GM21526 (cell line): Measurements from ENCODE around the gene CCDC57.
A peak's percentile ranks its signal among the peaks of the same experiment; 100 is the strongest.

Source experiments
- ATAC-seq: cut with Tn5 transposase; IDR thresholded peaks from one replicate; pipeline ENCODE4 v1.9.1; 2021; ENCODE audit warnings: moderate library complexity; ENCODE audit not compliant: unreplicated experiment, low FRiP score

CCDC57 gene

GRCh38 chr17:82097184-82097918 is 115.3 kb downstream of the CCDC57 start:
- peak; percentile 2 for ATAC-seq

DNA sequence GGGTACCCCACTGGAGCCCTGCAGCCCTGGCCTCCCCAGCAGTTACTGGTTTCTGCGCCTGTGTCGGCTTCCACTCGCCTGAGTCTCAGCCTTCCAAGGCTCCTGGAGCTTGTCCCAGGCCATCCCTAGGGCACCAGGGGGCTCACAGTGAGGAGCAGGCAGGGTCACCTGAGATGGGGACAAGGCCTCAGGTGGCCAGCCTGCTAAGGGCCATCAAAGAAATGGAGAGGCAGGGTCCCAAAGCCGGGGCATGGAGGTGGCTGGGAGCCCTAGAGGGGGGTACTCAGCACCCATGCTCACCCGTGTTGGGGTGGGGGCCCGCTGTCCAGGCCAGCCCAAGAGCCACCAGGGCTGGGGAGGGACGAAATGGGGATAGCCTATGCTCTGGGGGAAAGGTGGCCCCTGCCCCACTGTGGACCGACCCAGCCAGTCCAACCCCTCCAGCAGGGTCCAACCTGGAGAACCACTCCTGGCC is 115.9 kb downstream of the CCDC57 start:
- no peak for ATAC-seq

DNA sequence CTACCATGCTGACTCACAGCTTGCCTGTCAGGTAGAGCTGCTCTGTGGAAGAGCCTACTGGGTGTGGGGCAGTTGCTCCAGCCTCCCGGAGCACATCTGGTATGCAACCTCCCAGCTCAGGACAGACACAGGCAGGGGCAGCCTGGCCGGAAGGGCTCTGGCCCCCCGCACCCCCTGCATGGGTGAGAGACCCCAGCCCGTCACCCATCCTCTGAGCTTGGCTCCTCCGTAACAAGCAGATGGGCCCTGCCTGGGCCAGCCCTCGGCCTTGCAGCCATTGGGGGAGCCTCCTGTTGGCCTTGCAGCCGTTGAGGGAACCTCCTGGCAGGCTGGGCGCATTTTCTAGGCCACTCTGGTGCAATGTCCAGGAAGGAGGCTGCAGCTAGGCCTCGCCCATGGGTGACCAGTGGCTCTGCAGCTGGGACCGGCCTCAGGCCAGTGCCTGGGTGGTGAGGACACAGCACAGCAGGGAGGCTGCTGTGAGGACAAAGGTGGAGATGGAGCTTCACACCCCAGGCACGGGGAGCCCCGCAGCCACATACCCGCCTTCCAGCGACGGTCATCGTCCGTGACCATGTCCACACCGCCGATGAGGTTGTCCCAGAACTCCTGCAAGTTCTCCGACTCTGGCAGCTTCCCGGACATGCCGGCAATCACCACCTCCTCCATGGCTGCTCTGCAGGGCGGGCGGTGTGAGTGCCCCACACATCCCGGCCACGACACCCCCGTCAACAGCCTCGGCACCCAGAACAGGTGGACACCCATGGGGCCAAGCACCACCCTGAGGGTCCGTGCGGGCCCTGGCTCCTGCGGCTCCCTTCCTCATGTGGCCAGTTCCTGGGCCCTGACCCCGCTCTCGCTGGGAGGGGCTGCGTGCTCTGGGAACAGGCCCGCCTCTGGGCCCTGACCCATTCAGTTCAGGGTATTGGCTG is 116.6 kb downstream of the CCDC57 start:
- no peak for ATAC-seq

GRCh38 chr17:82094931-82095776 is 117.5 kb downstream of the CCDC57 start:
- ATAC-seq, result no peak

DNA sequence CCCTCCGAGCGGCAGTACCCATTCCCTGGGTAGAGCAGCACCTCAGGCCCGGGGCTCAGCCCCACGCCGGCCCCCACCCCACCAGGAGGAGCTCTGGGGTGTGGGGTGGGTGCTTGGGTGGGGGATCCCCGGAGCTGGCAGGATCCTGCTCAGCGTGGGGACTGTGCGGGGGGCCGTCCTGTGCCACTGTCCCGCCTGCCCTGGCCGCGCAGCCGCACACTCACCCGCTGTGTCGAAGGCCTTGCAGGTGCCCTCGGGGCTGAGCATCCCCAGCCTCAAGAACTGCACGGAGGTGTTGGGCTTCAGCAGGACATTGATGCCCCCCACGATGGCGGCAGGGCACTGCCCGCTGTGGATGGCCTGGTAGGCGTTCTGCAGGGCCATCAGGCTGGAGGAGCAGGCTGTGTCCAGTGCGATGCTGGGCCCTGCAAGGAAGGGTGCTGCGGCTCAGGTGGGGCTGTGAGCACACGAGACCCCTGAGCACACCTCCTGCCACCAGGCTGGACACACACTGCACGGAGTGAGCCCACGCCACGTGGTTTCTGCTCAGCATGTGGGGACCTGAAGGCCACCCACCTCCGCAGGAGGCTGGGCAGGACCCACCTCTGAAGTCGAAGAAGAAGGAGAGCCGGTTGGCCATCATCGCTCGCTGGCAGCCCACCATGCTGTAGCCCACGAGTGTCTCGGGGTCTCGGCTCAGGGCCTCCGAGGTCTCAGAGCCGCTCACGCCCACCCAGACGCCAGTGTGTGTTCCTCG is 119.5 kb downstream of the CCDC57 start:
- no peak for ATAC-seq

- no peak for ATAC-seq
These were observed 120.0 kb downstream of the CCDC57 start for GRCh38 chr17:82092628-82092994.

- no peak for ATAC-seq
These were observed 120.5 kb downstream of the CCDC57 start for GRCh38 chr17:82092094-82092586.

DNA sequence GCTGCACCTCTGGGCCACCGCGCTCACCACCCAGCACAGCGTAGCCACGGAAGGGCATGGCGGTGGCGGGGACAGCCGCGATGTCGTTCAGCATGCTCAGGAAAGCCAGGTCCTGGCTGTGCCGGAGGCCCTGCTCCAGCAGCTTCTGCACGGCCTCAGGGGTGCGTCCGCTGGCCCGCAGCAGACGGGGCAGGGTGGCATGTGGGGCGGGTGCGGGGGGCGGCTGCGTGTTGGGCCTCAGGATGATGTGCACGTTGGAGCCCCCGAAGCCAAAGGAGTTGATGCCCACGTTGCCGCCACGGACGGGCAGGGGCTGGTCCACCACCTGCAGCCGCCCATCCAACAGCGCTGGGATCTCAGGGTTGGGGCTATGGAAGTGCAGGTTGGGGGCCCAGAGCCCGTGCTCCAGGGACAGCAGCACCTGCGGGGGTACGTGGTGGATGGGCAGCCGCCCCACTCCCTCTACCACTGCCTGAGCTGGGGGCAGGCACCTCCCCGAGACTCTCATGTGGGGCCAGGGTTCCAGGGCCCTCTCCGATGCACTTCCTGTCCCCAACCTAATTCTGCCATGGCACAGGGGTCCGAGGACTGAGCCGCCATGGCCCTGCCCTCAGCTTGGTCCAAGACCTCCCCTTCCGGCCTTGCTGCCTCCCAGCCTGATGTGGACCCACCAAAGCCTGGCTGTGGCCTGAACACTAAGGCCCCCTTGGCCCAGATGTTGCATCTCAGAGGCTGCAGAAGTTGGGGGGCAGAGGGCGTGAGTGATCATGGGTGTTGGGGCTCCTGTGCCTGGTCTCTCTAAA is 121.2 kb downstream of the CCDC57 start:
- ATAC-seq, result no peak

DNA sequence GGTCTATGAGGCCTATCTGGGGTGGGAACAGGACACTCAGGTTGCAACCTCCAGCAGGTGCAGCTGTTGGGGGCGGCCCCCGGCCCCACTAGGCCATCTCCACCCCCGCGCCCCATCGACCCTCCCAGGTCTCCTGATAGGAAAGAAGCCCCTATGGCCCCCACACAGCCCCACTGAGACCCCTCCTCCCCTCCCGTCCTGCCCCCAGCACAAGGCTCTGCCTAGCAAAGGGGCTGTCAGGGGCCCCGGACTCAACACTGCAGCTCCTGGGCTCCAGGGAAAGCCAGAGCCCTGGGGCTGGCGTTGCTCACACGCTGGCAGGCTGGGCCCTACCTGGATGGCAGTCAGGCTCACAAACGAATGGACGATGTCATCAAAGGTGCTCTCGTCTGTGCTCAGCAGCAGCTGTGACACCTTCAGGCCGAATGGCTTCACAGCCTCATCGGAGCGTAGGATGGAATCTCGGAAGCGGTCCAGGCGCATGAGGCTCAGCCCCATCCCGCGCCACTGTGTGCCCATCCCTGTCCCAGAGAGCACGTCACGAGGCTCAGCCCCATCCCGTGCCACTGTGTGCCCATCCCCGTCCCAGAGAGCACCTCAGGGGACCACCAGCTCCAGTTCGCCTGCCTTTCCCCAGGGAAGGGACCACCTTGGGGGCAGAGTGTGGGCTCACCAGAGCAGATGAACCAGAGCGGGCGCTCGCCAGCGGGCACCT is 121.9 kb downstream of the CCDC57 start:
- no peak for ATAC-seq

DNA sequence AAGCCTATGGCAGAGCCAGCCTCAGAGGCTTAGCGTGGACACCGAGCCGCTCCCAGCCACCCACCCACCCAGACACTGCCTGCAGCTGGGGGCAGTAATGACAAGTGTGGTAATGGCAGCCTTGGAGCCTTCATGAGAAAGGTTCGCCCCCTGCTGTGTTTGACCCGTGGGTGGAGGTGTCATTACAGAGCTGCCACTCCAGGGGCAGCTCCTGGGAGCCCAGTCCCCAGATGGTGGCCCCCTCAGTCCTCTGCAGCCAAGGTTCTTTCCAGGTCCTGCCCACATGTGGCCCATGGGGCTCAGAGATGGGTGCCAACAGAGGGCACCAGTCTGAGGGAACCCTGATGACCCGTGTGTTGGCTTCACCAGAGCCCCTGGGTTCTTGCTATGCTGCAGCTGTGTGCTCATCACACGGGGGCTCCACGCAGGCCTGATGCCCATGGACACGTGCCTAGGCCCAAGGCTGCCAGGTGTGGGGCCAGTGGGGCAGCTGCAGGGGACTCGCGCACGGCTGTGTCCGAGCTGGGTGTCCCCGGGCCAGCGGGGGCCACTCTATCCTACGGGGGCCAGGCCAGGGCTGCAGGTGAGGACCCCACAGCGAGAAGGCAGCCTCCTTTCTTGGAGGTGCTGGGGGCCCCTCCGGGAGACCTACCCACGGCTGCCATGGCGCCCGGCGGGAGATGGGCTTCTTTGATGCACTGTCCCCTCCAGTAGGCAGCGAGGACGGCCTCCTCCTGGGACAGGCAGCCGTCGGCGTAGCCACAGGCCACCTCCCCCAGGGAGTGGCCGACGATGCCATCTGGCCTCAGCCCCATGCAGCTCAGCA is 122.7 kb downstream of the CCDC57 start:
- no peak for ATAC-seq

DNA sequence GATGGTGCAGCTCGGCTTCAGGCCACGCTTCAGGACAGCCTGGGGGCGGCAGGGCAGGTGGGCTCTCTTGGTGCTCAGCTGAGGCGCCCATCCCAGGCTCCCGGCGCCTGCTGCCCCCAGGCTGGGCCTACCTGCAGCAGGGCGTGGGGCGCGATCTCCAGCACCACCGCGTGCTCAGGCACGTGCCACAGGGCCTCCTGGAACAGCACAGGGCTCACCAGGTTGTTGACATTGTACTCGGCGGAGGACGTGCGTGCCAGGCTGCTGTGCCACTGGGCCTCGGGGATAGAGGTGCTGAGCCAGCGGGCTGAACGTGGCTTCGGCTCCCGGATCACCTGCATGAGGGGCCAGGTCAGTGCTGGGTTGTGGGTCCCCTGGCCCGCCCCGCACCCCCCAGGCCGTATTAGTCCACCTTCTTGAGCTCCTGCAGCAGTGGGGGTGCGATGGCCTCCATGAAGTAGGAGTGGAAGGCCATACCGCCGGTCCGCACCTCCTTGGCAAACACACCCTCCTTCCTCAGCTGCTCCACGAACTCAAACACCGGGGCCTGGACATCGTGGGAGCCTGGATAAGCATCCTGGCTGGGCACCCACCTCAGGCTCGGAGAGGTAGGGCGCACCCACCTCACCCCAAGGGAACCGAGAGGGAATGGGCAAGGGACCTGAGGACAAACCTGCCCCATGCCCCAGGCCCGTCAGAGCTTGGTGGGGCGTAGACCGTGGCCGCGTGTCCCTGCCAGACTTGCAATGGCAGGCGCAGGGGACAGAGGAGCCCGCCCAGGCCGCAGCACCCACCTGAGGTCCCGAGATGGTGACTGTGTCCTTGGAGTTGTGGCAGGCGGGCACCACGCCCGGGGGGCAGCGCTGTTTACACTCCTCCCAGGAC is 123.6 kb downstream of the CCDC57 start:
- no peak for ATAC-seq

DNA sequence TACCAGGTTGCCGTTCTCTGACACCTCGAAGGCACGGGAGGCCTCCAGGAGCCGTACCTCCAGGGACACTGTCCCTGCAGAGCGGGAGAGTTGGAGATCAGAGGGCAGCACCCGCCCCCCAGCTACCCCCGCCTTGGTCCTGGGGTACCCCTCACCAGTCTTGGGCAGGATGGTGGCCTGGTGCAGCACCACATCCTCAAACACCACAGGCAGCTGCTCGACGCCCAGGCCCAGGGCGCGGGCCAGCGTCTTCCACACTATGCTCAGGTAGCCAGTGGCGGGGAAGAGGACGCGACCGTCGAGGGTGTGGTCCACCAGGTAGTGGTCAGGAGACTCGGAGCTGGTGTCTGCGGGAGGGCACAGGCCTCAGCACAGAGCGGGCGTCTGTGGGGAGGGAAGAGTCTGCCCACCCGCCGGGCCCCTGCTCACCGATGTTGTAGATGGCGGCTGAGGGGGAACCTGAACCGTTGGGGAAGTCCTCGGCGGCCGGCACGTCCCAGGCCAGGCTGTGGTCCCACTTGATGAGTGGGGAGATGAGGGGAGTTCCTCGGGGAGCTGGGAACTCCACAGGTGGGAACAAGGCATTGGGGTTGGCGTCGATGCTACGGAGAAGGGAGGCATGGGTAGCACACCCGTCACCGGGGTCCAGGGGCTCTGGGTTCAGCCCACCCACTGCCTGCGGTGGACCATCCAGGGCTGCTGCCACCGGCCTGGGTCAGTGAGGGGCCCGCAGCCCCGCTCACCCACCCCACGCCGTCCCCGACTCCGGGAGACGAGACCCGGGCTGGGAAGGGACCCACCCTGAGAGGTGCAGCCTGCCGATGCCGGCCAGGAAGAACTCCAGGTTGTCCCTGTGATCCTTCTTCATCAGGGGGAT is 124.4 kb downstream of the CCDC57 start:
- no peak for ATAC-seq

- ATAC-seq, result no peak
These were observed 125.4 kb downstream of the CCDC57 start for GRCh38 chr17:82086941-82087906.

DNA sequence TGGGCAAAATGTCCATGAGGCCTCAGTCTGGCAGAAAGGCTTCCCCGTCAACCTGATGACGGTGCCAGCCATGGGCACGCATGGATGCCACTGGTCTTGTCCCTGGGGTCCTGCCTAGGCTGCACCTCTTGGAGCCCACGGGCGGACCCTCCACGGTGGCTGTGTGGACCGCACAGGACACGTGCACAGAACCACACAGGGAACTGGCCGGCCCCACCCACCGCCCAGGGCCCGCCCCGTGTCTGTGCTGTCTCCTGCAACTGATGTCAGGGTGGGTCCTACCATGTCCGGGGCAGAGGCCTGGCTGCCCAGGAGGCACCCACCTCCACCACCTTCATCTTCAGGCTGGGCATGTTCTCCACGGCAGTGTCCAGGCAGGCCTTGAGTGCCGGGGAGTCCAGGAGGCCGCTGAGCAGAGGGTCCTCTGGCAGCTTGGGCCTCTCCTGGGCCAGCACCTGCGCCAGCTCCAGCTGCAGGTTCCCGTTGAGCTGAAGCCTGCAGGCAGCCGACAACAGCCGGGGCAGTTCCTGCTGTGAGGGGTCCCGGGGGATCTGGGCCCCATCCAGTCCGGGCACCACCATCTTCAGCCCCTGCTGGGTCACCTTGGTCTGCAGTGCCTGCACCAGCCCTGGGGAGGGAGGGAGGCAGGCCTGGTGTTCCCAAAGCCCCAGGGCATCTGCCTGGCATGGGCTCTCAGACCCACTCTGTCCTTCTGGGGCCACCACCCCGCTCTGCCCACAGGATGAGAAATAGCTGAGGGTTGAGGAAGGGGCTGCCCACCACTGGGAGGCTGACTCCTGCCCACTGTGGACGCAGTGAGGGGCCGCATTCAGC is 126.5 kb downstream of the CCDC57 start:
- no peak for ATAC-seq
